Stimulated activated CD8-positive, alpha-beta memory T cell treated with anti-CD3 and anti-CD28 coated beads, Interleukin-7, amount 100 ng/mL, for 48 hours (primary cell): ENCODE results near the gene PRPF6.

Source experiments
- DNase-seq, 2 donors: peaks; one replicate each; pipeline ENCODE4 v3.0.0-alpha.2; 2020; ENCODE audit warnings: low read depth in 1 of 2; ENCODE audit errors: extremely low read depth in 1 of 2

The PRPF6 gene, protein sequence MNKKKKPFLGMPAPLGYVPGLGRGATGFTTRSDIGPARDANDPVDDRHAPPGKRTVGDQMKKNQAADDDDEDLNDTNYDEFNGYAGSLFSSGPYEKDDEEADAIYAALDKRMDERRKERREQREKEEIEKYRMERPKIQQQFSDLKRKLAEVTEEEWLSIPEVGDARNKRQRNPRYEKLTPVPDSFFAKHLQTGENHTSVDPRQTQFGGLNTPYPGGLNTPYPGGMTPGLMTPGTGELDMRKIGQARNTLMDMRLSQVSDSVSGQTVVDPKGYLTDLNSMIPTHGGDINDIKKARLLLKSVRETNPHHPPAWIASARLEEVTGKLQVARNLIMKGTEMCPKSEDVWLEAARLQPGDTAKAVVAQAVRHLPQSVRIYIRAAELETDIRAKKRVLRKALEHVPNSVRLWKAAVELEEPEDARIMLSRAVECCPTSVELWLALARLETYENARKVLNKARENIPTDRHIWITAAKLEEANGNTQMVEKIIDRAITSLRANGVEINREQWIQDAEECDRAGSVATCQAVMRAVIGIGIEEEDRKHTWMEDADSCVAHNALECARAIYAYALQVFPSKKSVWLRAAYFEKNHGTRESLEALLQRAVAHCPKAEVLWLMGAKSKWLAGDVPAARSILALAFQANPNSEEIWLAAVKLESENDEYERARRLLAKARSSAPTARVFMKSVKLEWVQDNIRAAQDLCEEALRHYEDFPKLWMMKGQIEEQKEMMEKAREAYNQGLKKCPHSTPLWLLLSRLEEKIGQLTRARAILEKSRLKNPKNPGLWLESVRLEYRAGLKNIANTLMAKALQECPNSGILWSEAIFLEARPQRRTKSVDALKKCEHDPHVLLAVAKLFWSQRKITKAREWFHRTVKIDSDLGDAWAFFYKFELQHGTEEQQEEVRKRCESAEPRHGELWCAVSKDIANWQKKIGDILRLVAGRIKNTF

DNA sequence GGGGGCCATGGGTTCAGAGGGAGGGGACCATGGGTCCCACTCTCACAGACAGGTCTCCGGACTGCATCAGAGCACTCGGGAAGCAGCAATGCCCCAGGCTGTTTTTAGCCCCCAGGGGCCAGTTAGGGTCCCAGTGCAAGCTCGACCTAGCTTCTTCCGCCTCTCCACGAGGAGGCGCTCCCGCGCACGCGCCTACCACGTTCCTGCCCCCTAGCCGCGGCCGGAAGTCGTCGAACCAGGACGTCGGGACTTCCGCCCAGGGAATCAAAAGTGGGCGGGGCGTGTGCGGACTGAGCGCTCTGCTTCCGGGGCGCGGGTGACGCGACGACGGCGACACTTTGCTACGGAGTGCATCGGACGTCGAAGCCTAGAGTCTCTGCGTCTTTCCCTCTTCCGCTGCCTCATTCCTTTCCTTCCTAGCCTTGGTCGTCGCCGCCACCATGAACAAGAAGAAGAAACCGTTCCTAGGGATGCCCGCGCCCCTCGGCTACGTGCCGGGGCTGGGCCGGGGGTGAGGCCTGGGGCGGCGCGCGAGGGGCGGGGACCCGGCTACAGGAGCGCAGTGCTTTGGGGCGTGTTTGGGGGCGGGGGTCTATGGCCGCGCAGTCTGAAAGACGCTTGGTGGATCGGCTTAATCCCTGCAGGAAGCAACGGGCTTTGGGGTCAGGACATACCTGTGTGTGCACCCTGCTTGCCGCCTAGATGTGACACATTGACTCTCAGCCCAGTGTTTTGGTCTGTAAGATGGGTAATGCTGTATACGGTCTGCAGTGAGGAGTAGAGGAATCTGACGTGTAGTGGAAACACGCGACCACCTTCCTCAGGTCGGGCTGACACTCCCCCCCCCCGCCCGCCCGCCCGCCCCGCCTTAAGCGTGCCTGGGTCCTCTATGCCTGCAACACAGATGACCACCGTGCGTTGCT, at the start of gene PRPF6:
Gene PRPF6, plus strand, starts transcription at position 327 of the 923 bp plus-strand sequence. Its CDS starts 114 bp downstream, at position 441.
- peak; percentile 92 to 94 for DNase-seq

DNA sequence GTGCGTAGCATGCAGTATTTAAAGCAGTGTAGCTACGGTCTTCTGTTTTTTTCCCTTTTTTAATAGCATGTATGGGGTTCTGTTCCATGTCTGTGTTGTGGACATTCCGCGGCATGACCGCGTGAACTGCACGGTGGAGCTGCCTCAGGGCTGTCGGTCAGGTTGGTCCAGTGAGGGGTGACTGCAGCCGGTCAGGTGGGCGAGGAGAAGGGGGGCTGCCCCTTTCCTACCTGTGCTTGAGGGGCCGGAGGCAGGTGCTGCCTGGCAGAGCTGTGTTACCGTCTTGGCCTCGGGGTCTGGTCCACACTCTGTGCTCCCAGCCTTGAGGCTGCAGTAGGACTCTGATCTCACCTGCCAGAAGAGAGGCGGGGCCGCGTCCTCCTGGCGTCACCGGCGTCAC, 49.2 kb upstream of the PRPF6 start:
- DNase-seq = no peak

DNA sequence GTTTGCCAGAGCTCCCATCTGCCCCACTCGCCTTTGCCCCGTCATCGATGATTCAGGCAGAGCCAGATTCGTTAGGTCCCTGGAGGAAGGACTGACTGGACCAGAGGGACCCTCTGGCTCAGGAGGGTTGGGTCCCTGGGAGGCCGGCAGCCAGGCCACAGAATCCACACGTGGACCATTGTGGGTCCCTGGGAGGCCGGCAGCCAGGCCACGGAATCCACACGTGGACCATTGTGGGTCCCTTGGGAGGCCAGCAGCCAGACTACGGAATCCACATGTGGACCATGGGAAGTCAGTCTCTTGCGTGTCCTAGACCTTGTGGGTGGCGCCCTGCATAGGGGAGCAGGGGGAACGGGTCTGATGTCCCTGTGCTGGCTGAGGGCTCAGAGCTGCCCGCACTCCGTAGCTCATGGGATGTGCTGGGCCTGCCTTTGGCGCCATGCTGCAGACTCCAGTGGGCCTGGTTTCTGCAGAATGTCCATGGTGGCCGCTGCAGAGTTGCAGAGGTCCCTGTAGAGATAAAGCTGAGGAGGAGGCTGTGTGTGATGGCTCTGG, 48.2 kb upstream of the PRPF6 start:
- no peak for DNase-seq

DNA sequence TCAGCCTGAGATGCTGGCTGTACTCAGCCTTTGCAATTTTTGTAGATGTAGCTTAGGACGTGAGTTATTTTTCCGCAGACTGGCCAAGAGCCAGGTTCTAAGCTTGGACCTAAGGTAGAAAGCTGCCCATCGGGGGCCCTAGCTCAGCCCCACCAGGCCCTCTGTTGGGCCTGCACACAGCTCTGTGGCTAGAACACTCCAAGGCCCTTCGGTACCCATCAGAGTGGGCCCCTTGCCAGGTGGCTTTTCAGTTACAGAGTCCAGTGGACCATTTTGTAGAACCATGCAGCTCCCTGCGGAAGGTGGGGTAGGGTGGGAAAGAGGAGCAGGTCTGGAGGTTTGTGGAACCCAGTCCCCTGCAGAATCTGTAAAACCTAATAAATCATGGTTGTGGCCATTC, 47.3 kb upstream of the PRPF6 start:
- no peak for DNase-seq

DNA sequence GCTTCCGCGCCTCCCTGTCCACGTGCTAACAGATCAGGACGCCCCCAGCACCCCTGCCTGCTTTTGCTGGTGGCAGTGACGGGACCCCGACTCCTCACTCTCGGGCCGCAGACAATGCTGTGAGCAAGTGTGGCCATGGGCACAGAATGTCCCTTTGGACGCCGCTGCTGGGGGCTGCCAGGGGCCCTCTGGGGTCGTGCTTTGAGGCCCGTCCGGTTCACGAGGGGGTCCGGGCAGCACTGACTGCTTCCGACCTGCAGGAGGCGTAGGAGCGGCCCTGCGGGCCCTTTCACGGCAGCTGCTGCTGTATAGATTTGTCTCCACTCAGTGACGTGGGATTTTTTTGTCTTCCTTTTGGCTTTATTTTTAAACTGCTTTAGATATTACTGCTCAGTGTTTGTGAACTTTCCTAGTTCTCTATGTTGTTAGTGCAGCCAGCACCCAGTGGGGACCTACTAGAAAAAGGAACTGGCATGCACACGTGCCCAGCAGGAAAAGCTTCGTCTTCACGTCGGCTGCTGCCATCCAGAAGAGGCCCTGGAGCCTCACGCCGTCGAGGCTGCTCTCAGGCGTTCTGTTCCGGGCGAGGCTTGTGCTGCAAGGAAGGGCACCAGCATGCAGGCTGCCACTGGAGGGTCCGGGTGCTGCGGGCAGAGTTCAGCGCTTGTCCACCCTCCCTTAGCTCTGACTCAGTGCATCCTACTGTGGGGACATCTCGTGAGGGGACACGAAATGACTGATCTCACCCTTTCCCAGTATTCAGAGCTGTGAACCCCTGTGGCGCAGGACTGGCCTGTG, 46.5 kb upstream of the PRPF6 start:
- DNase-seq = no peak

DNA sequence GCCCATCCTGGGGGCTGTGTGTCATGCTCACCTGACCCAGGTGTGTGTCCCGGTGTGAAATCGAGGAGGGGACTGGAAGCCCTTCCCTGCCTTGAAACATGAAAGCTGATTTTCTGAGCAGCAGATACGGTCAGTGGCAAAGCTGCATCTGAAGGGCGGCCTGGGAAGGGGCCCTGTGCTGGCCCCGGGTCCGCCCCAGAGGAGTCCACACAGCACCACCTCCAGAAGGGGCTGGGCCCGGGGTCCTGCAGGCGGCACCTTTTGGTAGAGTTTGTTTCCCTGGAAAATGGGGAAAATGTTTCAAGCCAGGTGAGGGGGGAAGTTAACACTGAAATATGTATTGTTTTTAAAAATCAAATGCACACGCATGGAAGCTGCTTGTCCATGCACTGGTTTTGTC, 45.5 kb upstream of the PRPF6 start:
- no peak for DNase-seq

DNA sequence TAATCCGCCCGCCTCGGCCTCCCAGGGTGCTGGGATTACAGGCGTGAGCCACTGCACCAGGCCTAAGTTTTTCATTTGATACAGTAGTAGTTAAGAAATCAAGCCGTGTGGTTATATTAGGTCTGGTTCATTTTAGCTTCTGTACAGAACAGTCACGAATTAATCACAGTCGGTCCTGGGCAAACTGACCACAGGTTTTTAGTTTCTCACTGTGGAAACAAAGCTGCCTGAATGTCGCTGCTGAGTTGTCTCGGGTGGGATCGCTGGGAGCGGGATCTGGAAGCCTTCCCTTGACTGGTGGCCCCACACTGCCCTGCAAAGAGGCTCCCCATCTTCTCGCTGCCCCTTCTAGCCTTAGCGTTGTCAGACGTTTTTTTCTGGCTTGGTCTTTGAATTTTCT, 43.3 kb upstream of the PRPF6 start:
- DNase-seq = no peak

DNA sequence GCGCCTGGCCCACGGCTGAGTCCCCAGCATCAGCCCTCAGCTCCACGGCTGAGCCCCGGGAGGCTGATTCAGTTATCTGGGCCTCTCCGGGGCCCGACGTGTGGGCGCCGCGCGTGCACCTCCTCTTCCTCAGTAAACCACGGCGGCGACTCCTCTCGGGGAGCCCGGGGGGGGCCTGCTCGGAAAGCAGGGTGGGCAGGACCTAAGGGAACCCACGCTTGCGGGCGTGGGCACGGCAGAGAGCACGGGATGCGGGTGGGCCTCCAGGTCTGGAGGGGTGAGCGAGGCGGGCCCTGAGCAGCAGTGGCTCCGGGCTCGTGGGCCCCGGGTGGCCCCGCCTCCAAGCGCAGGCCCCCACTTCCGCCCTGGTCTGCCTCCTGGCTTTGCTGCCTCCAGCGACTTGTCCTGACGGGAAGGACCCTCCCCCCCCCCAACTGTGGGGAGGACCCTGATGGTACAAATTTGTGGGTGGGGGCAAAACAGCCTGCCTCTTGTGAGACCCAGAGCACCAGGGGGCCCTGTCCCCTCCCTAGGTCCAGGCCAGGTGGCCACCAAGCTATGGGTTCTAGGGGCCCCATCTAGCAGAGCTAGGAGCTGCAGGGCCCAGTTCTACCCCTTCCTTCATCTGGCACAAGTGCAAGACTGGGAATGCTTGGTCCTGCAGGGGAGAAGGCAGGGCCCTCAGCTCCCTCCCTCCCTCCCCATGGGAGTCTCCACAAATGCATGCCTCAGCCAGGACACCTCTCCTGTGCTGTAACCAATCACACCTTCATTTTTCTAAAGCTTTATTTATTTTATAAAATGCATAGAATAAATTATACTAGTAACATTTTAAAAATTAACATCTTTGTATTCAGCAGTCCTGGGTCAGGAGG, 41.6 kb upstream of the PRPF6 start:
- DNase-seq = no peak

DNA sequence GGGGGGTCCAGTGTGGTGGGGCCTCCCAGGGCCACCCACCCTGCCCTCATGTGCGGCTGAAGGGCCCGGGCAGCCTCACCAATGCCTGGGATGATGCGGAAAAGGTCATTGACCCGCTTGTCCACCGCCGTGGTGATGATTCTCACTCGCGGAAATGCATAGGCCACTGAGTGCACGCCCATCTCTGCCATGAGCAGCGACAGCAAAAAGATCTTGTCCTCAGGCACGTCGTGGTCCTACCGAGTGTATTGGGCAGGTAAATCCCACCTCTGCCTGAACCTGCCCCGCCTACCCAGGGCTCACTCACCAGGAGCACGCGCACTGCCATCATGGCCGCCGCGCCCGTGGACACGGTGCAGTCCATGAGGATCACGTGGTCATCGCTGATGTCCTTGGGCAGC, 40.9 kb upstream of the PRPF6 start:
- no peak for DNase-seq

DNA sequence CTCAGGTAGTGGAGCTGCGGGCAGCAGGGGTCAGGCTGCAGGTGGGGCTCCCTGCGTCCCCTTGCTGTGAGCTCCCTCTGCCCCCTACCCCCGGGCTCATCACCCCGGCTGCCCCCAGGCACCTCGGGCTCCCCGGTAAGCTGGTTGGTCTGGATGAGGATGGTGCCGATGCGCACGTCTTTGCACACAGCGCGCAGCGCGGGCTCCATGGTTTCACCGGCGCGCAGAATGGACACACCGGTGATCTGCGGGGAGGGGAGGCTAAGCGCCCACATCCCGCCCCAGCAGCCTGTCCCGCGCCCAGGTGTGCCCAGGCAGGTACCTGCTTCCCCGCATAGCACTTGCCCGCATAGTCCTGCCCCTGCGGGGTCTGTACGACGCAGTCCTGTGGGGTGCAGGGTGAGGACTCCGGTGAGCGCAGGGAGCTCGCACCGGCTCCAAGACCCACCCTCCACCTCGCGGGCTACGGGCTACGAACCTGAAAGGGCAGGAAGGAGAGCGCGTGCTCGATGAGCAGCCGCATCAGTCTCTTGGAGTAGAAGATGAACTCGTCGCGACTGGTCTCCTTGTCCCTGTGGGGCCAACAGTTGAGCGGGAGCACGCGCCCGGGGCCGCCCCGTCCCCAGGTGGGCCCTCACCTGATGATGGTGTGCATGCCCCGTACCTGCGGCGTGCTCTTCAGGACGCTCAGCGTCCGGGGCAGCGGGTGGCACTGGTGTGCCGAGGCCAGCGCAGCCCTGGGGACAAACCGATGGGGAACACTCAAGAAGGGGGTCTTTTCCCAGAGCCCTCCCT, 40.3 kb upstream of the PRPF6 start:
- no peak for DNase-seq

DNA sequence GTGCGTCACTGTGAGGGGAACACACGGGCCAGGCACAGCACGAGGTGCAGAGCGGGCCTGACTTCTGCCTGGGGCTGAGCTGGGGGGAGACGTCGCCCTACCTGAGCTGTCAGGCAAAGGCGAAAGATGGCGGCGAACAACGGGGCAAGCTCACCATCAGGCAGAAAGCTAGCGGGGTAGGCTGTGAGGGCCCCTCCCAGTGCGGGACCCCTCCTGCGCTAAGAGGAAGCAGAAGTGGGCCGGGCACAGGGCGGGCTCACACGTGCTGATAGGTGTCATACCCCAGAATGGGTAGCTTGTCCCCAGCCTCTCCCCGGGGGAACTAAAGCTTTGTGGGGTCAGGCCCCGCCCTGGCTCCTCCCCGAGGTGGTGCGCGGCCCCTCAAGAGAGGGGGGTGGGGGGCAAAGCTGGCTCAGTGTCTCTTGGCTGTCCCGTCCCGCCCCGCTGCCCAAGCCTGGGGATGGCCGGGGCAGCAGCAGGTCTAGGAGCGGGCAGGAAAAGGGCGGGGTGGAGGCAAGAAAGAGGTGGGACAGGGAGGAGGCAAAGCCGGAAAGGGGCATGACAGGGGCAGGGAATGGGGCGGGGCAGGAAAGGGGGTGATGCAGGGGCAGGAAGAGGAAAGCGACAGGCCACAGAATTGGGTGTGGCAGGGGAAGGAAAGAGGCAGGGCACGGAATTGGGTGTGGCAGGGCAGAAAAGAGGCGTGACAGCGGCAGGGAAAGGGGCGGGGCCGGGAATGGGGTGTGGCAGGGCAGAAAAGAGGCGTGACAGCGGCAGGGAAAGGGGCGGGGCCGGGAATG, 39.5 kb upstream of the PRPF6 start:
- peak; percentile 51 to 84 for DNase-seq

DNA sequence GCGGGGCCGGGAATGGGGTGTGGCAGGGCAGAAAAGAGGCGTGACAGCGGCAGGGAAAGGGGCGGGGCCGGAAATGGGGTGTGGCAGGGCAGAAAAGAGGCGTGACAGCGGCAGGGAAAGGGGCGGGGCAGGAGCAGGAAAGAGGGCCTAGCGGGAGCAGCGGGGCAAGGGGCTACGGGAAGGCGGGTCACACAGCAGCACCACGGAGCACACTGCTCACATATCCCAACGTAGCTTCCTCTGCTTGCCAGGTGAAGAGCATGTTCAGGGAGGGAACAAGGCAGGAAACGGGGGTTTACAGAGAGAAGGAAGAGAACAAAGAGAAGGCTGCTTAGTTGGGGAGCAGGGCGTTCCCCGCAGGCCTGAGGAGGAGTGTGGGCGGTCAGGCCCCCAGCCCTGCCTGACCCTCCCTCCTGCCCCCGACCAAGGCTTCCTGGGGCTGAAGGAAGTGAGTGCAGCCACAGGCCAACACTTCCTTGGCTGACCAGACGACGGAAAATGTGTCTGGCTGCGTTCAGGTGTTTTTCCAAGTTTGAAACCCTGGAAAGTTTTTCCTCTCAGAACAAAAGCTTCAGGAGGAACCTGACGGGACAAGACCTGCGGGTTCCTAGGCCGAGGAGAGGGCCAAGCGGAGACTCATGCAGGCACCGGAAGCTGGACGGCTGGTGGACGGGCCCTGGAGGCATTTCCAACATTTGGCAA, 38.5 kb upstream of the PRPF6 start:
- peak in 1 of 2 donors; percentile 45 for DNase-seq

DNA sequence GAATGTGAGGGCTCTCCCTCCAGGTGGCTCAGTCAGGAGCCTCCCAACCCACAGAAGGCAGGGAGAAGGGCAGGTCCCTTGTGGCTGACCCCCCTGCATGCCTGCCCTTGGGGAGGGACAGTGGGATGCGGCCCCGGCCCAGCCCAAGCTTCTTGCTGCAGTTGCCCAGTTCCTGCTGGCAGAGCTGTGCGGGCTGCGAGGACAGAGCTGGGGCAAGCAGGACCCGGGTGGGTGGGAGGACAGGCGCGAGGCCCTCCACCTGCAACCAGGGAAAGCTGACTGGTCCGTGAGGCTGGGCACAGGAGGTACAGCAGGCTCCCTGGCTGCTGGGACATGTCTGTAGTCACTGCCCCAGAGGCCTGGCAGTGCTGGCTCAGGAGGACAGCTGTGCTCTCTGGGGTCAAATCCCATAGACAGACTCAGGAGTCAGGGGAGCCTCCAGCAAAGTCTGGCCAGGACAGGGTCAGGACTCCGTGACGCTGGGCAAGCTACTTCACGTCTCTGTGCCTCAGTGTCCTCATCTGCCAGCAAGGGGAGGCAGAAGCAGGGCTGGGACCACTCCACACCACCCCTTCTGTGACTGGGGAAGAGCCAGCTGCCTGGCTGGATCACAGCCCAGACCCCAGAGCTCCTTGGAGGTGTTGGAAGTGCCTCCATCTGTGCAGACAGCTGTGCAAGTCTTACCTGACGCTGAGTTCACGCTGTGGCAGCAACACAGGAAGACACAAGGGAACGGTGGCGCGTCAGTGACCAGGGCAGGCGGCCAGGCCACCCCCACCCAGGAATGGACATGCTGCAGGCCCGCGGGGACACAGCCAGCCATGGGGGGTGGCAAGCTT, 37.7 kb upstream of the PRPF6 start:
- no peak for DNase-seq

DNA sequence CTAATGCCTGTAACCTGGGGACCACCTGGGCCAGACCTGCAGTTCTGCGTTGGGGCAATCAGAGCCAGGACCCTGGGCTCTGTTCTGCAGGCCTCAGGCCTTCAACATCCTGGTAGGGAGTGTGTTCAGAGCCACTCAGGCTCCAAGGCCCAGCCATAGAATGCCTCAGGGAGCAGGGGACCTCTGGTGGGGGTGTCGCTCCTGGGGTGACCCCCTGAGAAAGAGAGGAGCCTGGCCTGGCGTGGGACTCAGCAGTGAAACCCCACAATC, 37.2 kb upstream of the PRPF6 start:
- no peak for DNase-seq

DNA sequence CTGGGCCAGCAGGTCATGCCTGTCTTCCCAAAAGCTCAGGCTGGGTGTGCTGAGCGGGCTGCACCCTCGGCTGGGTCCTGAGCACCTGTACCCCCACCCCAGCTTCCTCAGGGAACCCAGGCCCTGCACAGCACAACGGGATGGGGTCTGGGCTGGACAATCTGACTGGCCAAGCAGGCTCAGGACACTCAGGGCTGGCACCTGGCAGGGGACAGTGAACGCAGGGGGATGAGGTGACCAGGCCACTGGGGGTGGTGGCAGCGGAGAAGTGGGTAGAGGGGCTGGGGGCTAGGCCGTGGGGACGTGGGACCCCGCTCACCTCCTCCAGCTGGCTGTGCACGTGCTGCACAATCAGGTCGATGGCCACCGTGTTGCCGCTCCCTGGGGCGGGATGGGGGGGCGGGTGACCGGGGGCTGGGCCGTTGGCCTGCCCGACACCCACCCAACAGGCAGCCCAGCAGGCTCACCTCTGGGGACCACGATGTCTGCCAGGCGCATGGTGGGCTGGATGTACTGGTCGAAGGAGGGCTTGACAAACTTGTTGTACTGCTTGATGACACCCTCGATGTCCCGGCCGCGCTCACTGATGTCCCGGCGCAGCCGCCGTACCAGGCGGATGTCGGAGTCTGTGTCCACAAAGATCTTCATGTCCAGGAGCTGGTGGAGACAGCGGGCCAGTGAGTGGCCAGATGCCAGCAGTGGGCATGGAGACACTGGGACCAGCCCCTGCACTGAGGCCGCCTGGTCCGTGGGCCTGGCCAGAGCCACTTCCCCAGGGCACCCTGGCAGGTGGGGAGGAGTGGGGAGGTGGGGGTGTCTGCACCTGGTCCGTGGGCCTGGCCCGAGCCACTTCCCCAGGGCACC, 36.6 kb upstream of the PRPF6 start:
- no peak for DNase-seq
